ENCODE data around the gene VRTN.

DNA sequence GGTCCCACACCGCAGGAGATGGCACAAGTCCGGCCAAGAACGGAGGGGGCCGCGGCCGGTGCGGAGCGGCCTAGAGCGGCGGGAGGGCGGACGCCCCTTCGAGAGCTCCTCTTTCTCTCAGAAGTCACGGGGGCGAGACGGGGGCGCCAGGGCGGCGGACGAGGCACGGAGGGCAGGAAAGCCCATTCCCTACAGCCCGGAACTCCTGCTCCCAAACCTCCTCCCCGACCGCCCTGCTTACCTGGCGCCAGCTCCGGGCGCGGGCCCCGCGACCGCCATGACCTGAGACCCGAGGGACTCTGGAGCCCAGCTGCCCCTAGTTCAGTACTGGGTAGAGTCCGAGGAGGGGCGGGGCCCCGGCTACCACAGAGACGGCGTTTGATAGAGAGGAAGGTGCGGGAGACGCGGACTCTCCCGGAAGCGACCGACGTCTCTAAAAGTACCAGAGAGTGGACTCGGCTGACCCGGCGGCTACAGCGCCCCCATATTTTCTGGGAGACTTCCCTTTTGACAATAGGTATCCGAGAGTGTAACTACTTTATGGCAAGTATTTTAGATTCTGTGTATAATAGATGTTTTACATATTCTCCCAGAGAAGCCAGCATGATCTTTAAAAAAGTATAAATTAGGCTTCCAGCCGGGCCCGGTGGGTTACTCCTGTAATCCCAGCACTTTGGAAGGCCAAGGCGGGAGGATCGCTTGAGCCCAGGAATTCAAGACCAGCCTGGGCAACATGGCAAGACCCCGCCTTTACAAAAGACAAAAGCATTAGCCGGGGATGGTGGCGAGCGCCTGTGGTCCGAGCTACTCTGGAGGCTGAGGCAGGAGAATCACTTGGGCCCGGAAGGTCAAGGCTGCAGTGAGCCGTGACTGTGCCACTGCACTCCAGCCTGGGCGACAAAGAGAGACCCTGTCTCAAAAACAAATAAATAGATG, 45.4 kb upstream of the VRTN start, which contains the start of gene ABCD4:
- TF ChIP-seq, protein P1, sequence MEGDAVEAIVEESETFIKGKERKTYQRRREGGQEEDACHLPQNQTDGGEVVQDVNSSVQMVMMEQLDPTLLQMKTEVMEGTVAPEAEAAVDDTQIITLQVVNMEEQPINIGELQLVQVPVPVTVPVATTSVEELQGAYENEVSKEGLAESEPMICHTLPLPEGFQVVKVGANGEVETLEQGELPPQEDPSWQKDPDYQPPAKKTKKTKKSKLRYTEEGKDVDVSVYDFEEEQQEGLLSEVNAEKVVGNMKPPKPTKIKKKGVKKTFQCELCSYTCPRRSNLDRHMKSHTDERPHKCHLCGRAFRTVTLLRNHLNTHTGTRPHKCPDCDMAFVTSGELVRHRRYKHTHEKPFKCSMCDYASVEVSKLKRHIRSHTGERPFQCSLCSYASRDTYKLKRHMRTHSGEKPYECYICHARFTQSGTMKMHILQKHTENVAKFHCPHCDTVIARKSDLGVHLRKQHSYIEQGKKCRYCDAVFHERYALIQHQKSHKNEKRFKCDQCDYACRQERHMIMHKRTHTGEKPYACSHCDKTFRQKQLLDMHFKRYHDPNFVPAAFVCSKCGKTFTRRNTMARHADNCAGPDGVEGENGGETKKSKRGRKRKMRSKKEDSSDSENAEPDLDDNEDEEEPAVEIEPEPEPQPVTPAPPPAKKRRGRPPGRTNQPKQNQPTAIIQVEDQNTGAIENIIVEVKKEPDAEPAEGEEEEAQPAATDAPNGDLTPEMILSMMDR (IDR thresholded peaks at IDR 0.05 in 4 of 5, conservative IDR thresholded peaks at IDR 0.05 in 1 of 5) = peak in 2 of 5 experiments; percentile 38 to 42
- TF ChIP-seq POLR2A (IDR thresholded peaks at IDR 0.05) = peak; percentile 50 to 77

All from gastrocnemius medialis (tissue), 4 donors.